IMR-90 (cell line): ENCODE results near the gene BPGM. TPM values are rescaled to one million over a fixed set of nuclear protein-coding genes. Genes with fewer than 3 reads are reported as not detected.

Source experiments
- ATAC-seq: fragments of 200-7000 bp; cut with Tn5 transposase; 2 replicates; pipeline ENCODE4 v1.9.1; 2020; ENCODE audit warnings: low read depth, mild to moderate bottlenecking, moderate library complexity
- BruUV-seq: library from RNA; stranded (reverse); fragments of 400-500 nt; replicated peaks from 2 replicates; lab custom pipeline; 2021; lab: Mats Ljungman, UMichigan
- CTCF ChIA-PET: fragments of 300-600 bp; formaldehyde crosslinking; extraction: SDS; loops from one replicate; lab custom pipeline; 2021; ENCODE audit warnings: antibody characterized with exemption; lab: Yijun Ruan, JAX
- POLR2A ChIA-PET: fragments of 300-600 bp; sonication (Branson Sonifier 250); formaldehyde crosslinking; loops from one replicate; lab custom pipeline; 2022; ENCODE audit warnings: antibody characterized with exemption; ENCODE audit not compliant: unreplicated experiment; lab: Charles Lee
- DNase-seq: peaks from one replicate; pipeline ENCODE4 v3.0.0; 2013
- H2AFZ ChIP-seq: replicated peaks from 2 replicates; pipeline ENCODE3; 2013; ENCODE audit warnings: low read length, mild to moderate bottlenecking; ENCODE audit not compliant: poor library complexity
- H2AK5ac ChIP-seq: 2 replicates; pipeline ENCODE4 v1.6.1; 2013; ENCODE audit warnings: low read depth, low read length, inconsistent platforms
- H2AK9ac ChIP-seq: replicated peaks from 2 replicates; pipeline ENCODE3; 2013; ENCODE audit warnings: mild to moderate bottlenecking, low read depth, low read length, moderate library complexity; ENCODE audit not compliant: poor library complexity
- H2BK120ac ChIP-seq: 2 replicates; pipeline ENCODE4 v1.6.1; 2013; ENCODE audit warnings: low read depth, low read length, inconsistent platforms
- H2BK15ac ChIP-seq: 3 replicates; pipeline ENCODE4 v1.6.1; 2013; ENCODE audit warnings: low read depth, low read length, inconsistent platforms
- H2BK20ac ChIP-seq: 2 replicates; pipeline ENCODE4 v1.6.1; 2013; ENCODE audit warnings: low read depth, mild to moderate bottlenecking, inconsistent platforms, low read length, moderate library complexity
- H2BK5ac ChIP-seq: 2 replicates; pipeline ENCODE4 v1.6.1; 2013; ENCODE audit warnings: mild to moderate bottlenecking, low read depth, low read length, inconsistent platforms; ENCODE audit not compliant: poor library complexity, severe bottlenecking
- H3K14ac ChIP-seq: replicated peaks from 2 replicates; pipeline ENCODE4 v1.6.1; 2013; ENCODE audit warnings: low read depth, low read length, inconsistent platforms
- H3K18ac ChIP-seq: 2 replicates; pipeline ENCODE4 v1.6.1; 2013; ENCODE audit warnings: low read depth, low read length, control low read depth
- H3K23ac ChIP-seq: 2 replicates; pipeline ENCODE4 v1.6.1; 2013; ENCODE audit warnings: low read depth, low read length, inconsistent platforms
- H3K27ac ChIP-seq: 2 replicates; pipeline ENCODE4 v1.5.1; 2013; ENCODE audit warnings: mild to moderate bottlenecking, control low read depth, low read length; ENCODE audit not compliant: insufficient read depth
- H3K27me3 ChIP-seq: 2 replicates; pipeline ENCODE4 v1.6.1; 2013; ENCODE audit warnings: low read length; ENCODE audit not compliant: control insufficient read depth, insufficient read depth
- H3K36me3 ChIP-seq: 2 replicates; pipeline ENCODE4 v1.6.1; 2013; ENCODE audit warnings: low read length, mixed read lengths; ENCODE audit not compliant: control insufficient read depth, insufficient read depth
- H3K4ac ChIP-seq: 2 replicates; pipeline ENCODE4 v1.6.1; 2013; ENCODE audit warnings: low read depth, low read length, inconsistent platforms
- H3K4me1 ChIP-seq: 2 replicates; pipeline ENCODE4 v1.6.1; 2013; ENCODE audit warnings: low read length, mixed read lengths; ENCODE audit not compliant: control insufficient read depth, insufficient read depth
- H3K4me2 ChIP-seq: 2 replicates; pipeline ENCODE4 v1.6.1; 2013; ENCODE audit warnings: low read depth, mild to moderate bottlenecking, control low read depth, low read length, moderate library complexity
- H3K4me3 ChIP-seq: 2 replicates; pipeline ENCODE4 v1.5.1; 2013; ENCODE audit warnings: low read depth, mild to moderate bottlenecking, control low read depth, low read length, moderate library complexity; ENCODE audit not compliant: insufficient read depth
- H3K56ac ChIP-seq: 2 replicates; pipeline ENCODE4 v1.6.1; 2013; ENCODE audit warnings: low read length, inconsistent platforms; ENCODE audit not compliant: insufficient read depth; ENCODE audit errors: extremely low read depth
- H3K79me1 ChIP-seq, 2 experiments: 2 replicates each; pipeline ENCODE4 v1.6.1; 2013; ENCODE audit warnings: low read length in 2 of 2, inconsistent platforms in 1 of 2, low read depth in 1 of 2
- H3K9ac ChIP-seq: 2 replicates; pipeline ENCODE4 v1.6.1; 2013; ENCODE audit warnings: low read depth, low read length, control low read depth
- H3K9me1 ChIP-seq: 2 replicates; pipeline ENCODE4 v1.6.1; 2013; ENCODE audit warnings: low read length, inconsistent platforms; ENCODE audit not compliant: insufficient read depth
- H3K9me3 ChIP-seq: 2 replicates; pipeline ENCODE4 v1.6.1; 2013; ENCODE audit warnings: low read length; ENCODE audit not compliant: control insufficient read depth, insufficient read depth
- H4K20me1 ChIP-seq: 2 replicates; pipeline ENCODE4 v1.6.1; 2013; ENCODE audit warnings: low read length, inconsistent platforms; ENCODE audit not compliant: insufficient read depth
- H4K5ac ChIP-seq: 2 replicates; pipeline ENCODE4 v1.6.1; 2013; ENCODE audit warnings: mild to moderate bottlenecking, low read depth, low read length, control low read depth
- H4K8ac ChIP-seq, 2 experiments: 2 replicates each; pipeline ENCODE4 v1.6.1; 2013; ENCODE audit warnings: low read depth in 2 of 2, low read length in 2 of 2, control low read depth in 1 of 2, inconsistent platforms in 1 of 2
- H4K91ac ChIP-seq: 2 replicates; pipeline ENCODE4 v1.6.1; 2013; ENCODE audit warnings: low read depth, low read length, inconsistent platforms; ENCODE audit not compliant: insufficient read depth
- BHLHE40 ChIP-seq: fragments of 150-350 bp; IDR thresholded peaks from 2 replicates; pipeline ENCODE4 v1.6.1; 2016; ENCODE audit warnings: mild to moderate bottlenecking, low read depth, low read length
- CEBPB ChIP-seq: IDR thresholded peaks from 2 replicates; pipeline ENCODE4 v1.6.1; 2012; ENCODE audit warnings: low read depth, low read length, improper control_type of control experiment
- CHD1 ChIP-seq: IDR thresholded peaks from 2 replicates; pipeline ENCODE4 v1.6.1; 2012; ENCODE audit warnings: low read depth, low read length, improper control_type of control experiment
- ELK1 ChIP-seq: fragments of 150-350 bp; IDR thresholded peaks from 2 replicates; pipeline ENCODE4 v1.6.1; 2016; ENCODE audit warnings: low read depth, mild to moderate bottlenecking, low read length, moderate library complexity, borderline replicate concordance
- FOS ChIP-seq: fragments of 150-350 bp; IDR thresholded peaks from 2 replicates; pipeline ENCODE4 v1.6.1; 2016; ENCODE audit warnings: low read depth, low read length
- MAFK ChIP-seq: IDR thresholded peaks from 2 replicates; pipeline ENCODE4 v1.6.1; 2012; ENCODE audit warnings: low read depth, low read length, improper control_type of control experiment
- MAZ ChIP-seq: IDR thresholded peaks from 2 replicates; pipeline ENCODE4 v1.6.1; 2012; ENCODE audit warnings: low read depth, mild to moderate bottlenecking, low read length, improper control_type of control experiment, moderate library complexity, borderline replicate concordance
- MXI1 ChIP-seq: IDR thresholded peaks from 2 replicates; pipeline ENCODE4 v1.6.1; 2012; ENCODE audit warnings: low read depth, mild to moderate bottlenecking, low read length, moderate library complexity, borderline replicate concordance
- NFE2L2 ChIP-seq: fragments of 150-350 bp; IDR thresholded peaks from 2 replicates; pipeline ENCODE4 v1.6.1; 2016; ENCODE audit warnings: low read depth, mild to moderate bottlenecking, low read length
- POLR2A ChIP-seq: IDR thresholded peaks from 2 replicates; pipeline ENCODE4 v1.6.1; 2012; ENCODE audit warnings: mild to moderate bottlenecking, low read depth, low read length
- RAD21 ChIP-seq: IDR thresholded peaks from 2 replicates; pipeline ENCODE4 v1.6.1; 2012; ENCODE audit warnings: low read length, improper control_type of control experiment
- RCOR1 ChIP-seq: IDR thresholded peaks from 2 replicates; pipeline ENCODE4 v1.6.1; 2012; ENCODE audit warnings: mild to moderate bottlenecking, low read length, improper control_type of control experiment; ENCODE audit not compliant: insufficient replicate concordance
- RFX5 ChIP-seq: IDR thresholded peaks from 2 replicates; pipeline ENCODE4 v1.8.0; 2012; ENCODE audit warnings: low read depth, mild to moderate bottlenecking, low read length, moderate library complexity
- SMC3 ChIP-seq: fragments of 150-350 bp; IDR thresholded peaks from 2 replicates; pipeline ENCODE4 v1.6.1; 2016; ENCODE audit warnings: low read depth, mild to moderate bottlenecking, antibody characterized with exemption, low read length, moderate library complexity
- dilution Hi-C: fragments of 300-500 bp; cut with HindIII; formaldehyde crosslinking; loops from one replicate; pipeline ENCODE4 v1.14.3; 2018; ENCODE audit warnings: low sequenced_read_pairs; ENCODE audit not compliant: unreplicated experiment
- in situ Hi-C: fragments of 300-500 bp; cut with MboI; formaldehyde crosslinking; loops from 3 replicates; pipeline ENCODE4 v1.14.3; 2019; ENCODE audit warnings: low sequenced_read_pairs, inconsistent platforms, mixed read lengths
- intact Hi-C: fragments of 100-400 bp; cut with micrococcal nuclease; formaldehyde crosslinking; loops from 2 replicates; pipeline ENCODE4 v1.10.0; 2022
- polyA plus RNA-seq, 3 experiments: library from polyadenylated mRNA; depleted of rRNA; stranded (reverse); fragments of >200 nt; gene quantifications; 2 replicates each; pipeline ENCODE4 v1.2.3, GENCODE V29; 2012; ENCODE audit warnings: low replicate concordance in 1 of 3
- total RNA-seq: library from RNA; depleted of rRNA; stranded (reverse); fragments of >200 nt; gene quantifications from 2 replicates; pipeline ENCODE4 v1.2.3, GENCODE V29; 2012
- TF ChIP-seq, protein P1 (sequence below): conservative IDR thresholded peaks from 2 replicates; pipeline ENCODE4 v1.5.1; 2012; ENCODE audit warnings: mild to moderate bottlenecking, low read depth, low read length, improper control_type of control experiment
- TF ChIP-seq, protein P2 (sequence below): fragments of 150-350 bp; IDR thresholded peaks from 2 replicates; pipeline ENCODE4 v1.6.1; 2017; ENCODE audit warnings: mild to moderate bottlenecking, antibody characterized with exemption, low read length, low read depth

The BPGM gene
- total and polyA plus RNA-seq, 2 of the 4 experiments (the other 2 are of a cell fraction), result 18.8 to 20.0 TPM

DNA sequence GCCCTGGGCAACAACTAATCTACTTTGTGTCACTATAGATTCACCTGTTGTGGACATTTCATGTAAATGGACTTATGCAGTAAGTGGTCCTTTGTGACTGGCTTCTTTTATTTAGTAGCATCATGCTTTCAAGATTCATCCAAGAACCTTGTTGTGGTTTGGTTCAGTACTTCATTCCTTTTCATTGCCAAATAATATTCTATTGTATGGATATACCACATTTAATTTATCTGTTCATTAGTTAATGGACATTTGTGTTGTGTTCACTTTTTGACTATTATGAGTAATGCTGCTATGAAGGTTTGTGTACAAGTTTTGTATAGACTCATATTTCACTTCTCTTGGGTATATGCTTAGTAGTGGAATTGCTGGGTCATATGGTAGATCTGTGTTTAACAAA, 27.8 kb downstream of the BPGM start:
- Histone ChIP-seq H3K27ac (no peak overlapping the region), H3K9me1 (peaks cover 8% of the 10 kb centered on the region), H2BK15ac (no peak overlapping the region), H3K9ac (no peak overlapping the region), H2BK5ac (no peak overlapping the region), H2BK120ac (no peak overlapping the region), H3K79me1 (peaks cover 10 to 45% of the 10 kb centered on the region in 2 experiments; a peak in 3 of 4 replicates), H4K5ac (no peak overlapping the region), H3K4me2 (no peak overlapping the region), H4K8ac (no peak overlapping the region), H4K91ac (no peak overlapping the region), H2AK9ac (no peak overlapping the region), H3K4ac (no peak overlapping the region), H3K18ac (no peak overlapping the region), H3K36me3 (peaks cover 4% of the 10 kb centered on the region; the same call in 1 of the 2 replicates), H4K20me1 (peaks cover 6% of the 10 kb centered on the region; the same call in 1 of the 2 replicates), H2BK20ac (no peak overlapping the region), H3K14ac (no peak overlapping the region), H3K23ac (no peak overlapping the region), H3K56ac (no peak overlapping the region), H2AFZ (no peak overlapping the region), H3K4me3 (no peak overlapping the region), H3K27me3 (no peaks in the 10 kb centered on the region), H3K4me1 (peaks cover 12% of the 10 kb centered on the region), H3K9me3 (no peaks in the 10 kb centered on the region), H2AK5ac (no peak overlapping the region)
- BruUV-seq, result no TSS peak
- no peak for TF ChIP-seq ELK1
- no peak for TF ChIP-seq RCOR1
- no peak for TF ChIP-seq RFX5
- no peak for TF ChIP-seq MAFK
- TF ChIP-seq FOS, result no peak
- no peak for TF ChIP-seq POLR2A
- TF ChIP-seq, protein P1, sequence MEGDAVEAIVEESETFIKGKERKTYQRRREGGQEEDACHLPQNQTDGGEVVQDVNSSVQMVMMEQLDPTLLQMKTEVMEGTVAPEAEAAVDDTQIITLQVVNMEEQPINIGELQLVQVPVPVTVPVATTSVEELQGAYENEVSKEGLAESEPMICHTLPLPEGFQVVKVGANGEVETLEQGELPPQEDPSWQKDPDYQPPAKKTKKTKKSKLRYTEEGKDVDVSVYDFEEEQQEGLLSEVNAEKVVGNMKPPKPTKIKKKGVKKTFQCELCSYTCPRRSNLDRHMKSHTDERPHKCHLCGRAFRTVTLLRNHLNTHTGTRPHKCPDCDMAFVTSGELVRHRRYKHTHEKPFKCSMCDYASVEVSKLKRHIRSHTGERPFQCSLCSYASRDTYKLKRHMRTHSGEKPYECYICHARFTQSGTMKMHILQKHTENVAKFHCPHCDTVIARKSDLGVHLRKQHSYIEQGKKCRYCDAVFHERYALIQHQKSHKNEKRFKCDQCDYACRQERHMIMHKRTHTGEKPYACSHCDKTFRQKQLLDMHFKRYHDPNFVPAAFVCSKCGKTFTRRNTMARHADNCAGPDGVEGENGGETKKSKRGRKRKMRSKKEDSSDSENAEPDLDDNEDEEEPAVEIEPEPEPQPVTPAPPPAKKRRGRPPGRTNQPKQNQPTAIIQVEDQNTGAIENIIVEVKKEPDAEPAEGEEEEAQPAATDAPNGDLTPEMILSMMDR, result no peak
- no peak for TF ChIP-seq MAZ
- no peak for TF ChIP-seq BHLHE40
- TF ChIP-seq CEBPB, result no peak
- TF ChIP-seq MXI1, result no peak
- TF ChIP-seq, protein P2, sequence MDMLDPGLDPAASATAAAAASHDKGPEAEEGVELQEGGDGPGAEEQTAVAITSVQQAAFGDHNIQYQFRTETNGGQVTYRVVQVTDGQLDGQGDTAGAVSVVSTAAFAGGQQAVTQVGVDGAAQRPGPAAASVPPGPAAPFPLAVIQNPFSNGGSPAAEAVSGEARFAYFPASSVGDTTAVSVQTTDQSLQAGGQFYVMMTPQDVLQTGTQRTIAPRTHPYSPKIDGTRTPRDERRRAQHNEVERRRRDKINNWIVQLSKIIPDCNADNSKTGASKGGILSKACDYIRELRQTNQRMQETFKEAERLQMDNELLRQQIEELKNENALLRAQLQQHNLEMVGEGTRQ, result no peak
- TF ChIP-seq CHD1, result no peak
- no peak for TF ChIP-seq RAD21
- no peak for TF ChIP-seq NFE2L2
- no peak for TF ChIP-seq SMC3
- DNase-seq (no peak), ATAC-seq (no peak)
- ChIA-PET POLR2A (no interaction called here), CTCF (no interaction called here)
- intact Hi-C loops, result loop anchor here (5.0 to 10.0 kb wide), 2 partner anchors 37 to 240 kb away; no protein-coding TSS in a partner anchor
- dilution Hi-C loops, result no loop called here
- in situ Hi-C loops, result no loop called here
